Stimulated activated CD4-positive, alpha-beta T cell treated with anti-CD3 and anti-CD28 coated beads, Interleukin-12 subunit alpha, Interleukin-12 subunit beta, amount 100 ng/mL, for 48 hours (primary cell): Measurements from ENCODE around the gene SLC10A7.

Experiments
- DNase-seq, 3 donors: peaks; one replicate each; pipeline ENCODE4 v3.0.0-alpha.2; 2020; ENCODE audit warnings: low read depth in 2 of 3, low spot score in 1 of 3

The SLC10A7 gene

DNA sequence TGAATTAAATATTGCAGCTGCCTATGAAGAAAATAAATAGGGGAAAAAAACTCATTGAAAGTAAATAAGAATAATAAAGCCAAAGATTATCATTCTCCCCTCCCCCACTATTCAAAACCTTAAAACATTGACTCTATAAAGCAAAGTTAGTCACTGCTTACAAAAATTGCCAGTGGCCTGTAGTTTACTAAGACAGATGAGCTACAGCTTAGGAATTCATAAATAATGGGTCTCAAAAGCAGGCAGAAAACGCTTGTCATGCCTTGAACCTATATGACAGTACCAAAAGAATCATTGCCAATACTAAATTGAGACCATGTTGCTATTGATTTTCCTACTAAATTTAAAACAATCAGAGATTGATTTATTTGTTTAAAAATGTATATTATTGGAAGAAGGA lies 78.9 kb downstream of the SLC10A7 start:
- DNase-seq, result no peak

DNA sequence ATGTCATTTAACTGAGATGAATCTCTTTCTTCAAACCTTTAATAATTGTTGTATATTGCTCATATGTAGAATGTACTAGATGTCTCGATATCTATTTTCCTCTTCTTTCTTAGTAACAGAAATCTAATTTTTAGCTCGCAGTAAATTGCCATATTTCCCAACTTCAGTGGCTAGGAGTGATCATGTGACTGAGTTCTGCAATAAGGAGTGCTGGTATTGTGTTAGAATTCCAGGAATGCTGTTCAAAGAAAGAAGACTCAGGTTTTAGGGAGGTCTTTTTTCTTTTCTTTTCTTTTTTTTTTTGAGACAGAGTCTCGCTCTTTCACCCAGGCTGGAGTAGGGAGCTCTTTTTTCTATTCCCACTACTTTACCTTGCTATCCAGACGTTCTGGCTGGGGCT lies 81.7 kb downstream of the SLC10A7 start:
- DNase-seq, result no peak

DNA sequence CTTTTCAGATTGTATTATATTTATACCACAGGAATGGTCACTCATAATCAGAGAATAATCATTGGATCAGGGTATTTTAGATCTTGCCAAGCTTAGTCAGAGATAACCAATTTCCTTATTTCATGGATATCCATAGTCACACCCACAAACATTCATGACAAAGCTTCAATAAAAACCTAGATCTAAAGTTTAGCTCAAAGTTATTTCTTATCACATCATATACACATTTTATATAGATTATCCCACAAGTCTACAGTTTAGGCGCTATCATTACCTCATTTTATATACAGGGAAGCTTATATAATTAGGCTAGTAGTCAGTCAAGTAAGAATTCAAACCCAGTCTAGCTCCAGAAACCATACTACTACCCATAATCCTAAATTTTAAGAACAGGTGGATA lies 82.3 kb downstream of the SLC10A7 start:
- no peak for DNase-seq

DNA sequence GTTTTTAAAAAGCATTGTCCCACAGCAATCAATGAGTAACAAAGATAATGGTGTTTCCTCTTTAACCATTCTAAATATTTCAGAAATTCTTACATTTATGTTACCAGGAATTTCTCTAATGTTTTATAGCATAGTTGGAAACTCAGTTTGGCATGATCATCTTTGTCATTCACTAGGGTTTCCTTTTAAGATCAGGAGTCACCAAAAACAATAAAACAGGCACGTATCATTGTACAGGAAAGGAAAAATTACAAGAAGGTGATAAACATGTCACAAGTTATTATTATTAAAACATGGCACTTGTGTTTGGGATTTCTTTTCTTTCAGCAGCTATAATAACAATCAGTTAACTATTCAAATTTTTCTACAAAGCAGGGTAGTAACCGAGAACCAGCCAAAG lies 84.0 kb downstream of the SLC10A7 start:
- DNase-seq, result no peak

DNA sequence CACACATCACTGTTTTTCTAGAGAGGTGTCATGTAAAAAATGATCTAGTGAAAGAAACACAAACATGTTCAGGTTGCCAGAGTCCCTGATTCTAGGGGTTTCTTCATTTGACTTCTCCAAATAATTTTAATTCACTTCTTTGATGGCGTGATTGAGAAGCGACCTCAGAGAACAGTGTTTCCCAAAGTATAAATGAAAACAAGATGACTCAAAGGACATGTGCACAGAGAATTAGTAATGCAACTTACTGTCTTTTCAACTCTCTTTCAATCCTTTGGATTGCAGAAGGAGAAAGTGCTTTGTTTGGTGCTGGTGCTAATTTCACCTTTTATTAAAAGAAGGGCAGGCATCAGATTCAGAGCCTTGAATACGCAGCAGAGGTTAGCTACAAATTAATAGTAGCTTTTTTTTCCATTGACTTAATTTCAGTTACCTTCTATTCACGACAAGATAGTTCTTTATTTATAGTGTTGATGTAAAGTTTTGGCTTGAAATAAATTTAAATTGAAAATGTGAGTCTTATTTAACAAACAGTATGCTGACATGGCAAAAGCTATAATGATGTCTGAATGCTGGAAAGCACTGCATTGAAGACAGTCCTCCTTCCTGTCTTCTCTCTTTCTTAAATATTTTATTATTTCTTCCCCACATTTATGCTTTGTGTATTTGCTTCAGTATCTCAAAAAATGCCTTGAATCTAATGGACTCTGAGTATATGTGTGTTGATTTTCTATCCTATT lies 85.1 kb downstream of the SLC10A7 start:
- DNase-seq, result no peak

DNA sequence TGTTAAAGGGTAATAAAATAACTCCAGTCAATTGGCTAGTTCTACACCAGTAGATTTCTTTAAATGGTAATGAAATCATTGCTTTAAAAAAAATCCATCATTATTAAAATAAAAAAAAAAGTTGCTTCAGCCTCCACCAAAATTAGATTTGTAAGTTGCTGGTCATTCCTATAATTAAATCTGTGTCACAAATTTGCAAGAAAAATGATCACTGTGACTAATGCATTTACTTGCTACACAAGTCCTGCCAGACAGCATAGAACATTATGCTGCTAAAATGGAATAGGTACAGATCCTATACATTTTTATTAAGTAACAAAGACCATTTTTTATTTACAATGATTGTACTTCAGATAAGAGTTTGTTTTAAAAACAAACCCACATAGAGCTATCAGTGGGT lies 85.8 kb downstream of the SLC10A7 start:
- no peak for DNase-seq

DNA sequence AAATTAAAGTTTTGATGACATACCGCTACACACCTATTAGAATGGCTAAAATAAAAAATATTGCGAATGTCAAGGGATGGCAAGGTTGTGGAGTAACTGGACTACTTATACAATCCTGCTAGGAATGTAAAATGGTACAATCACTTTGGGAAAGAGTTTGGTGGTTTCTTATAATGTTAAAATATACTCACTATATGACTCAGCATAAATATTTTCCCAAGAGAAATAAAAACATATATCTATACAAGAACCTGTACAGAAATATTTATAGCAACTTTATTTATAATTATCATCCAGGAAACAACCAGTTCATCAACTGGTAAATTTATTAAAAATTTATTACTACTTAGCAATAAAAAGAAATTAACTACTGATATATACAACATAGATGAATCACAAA lies 89.7 kb downstream of the SLC10A7 start:
- DNase-seq, result no peak

DNA sequence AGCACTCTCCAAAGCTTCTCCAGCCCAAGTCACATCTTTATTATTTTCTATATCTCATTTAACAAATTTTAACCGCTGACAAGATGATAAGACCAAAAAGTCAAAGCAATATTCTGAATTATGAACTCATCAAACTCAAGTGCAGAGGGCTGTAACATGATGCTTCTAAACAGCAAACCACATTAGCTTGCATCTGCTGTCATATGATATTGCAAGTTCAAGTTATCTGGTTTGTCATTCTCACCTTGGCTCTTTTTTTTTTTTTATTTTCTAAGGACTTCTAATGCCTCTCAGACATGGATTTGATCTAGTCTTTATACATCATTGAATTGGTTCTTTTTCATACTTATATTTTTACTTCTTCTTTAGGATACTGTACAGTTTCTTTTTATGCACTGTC lies 93.4 kb downstream of the SLC10A7 start:
- DNase-seq, result no peak

DNA sequence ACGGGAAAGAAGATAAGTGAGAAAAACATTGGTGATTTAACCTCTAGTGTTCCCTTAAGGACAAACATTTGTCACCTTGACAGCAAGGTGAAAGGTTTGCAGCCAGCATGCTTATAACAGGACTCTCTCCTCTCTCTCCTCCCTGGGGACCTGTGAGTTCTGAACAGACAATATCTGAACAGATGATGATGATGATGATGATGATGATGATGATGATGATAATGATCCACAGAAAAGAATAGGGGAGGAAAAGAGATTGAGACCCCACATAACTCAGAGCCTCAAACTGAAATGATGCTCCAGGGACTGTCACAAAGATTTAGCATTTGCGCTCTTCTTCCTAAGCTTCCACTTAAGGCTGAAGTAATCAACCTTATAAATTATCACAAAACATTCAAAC lies 103.9 kb downstream of the SLC10A7 start:
- DNase-seq, result no peak

DNA sequence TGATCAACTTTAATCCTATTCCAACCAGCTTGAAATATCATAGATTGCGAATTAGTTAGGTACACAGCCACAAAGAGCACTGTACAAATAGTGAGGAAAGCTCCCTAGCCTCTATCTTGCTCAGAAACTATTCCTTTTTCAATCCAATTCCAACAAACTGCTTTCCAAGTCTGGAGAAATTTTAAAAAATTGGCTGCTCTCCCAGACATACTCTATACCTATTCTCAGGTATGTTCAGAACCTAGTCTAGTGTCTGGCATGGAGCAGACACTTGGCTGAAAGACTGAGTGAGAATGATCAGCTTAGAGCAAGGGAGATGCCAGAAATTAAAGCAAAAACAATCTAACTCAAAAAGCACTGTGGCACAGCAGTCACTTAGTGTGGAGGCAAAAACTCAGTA lies 105.9 kb downstream of the SLC10A7 start:
- DNase-seq, result no peak

DNA sequence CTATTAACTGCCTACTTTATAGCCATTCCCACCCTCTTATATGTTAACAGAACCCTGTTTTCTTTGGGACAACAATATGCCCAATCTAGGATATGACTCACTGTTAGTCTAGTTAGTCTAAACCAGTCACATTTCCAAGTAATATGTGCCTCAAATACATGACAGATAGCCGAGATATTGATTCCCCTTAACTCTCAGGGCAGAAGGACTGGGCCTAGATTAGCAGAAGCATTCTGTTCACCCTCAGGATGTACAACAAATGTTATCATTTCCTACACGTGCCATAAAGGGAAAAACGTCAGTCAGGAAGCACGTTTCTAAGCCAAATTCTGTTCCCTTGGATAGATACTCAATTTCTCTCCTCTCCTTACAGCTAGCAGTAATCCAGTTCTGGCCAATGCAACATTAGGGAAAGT lies 114.1 kb downstream of the SLC10A7 start:
- no peak for DNase-seq

DNA sequence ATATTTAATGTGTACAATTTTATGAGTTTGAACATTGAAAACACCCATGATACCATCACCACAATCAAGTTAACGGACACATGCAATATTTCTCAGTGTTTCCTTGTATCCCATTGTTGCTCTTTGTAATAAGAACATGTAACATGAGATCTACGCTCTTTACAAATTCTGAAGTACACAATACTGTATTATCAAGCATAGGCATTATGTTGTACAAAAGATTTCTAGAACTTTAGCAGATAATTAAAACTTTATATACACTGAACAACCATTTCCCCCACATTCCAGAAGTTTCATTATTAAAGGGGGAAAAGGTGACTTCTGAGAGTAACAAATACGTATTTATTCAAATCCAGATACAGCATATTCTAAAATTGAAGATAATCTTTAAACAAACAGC lies 114.5 kb downstream of the SLC10A7 start:
- DNase-seq, result no peak

DNA sequence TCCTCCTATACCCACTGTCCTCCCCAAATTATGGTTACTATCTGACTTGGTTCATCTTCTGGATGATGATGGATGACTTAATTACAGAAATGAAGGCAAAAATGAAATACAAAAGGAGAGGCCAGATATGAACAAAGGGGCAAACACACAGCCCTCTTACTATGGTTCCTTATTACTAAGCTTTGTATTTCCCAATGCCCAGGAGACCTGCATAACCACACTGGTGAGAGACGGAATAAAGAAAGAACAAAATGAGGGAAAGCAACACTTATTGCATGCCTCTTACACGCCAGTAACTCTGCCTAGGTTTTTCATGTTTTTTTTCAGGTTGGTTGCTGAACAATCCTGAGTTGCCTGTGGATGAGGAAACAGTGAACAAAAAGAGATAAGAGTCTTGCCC lies 120.5 kb downstream of the SLC10A7 start:
- DNase-seq, result no peak

DNA sequence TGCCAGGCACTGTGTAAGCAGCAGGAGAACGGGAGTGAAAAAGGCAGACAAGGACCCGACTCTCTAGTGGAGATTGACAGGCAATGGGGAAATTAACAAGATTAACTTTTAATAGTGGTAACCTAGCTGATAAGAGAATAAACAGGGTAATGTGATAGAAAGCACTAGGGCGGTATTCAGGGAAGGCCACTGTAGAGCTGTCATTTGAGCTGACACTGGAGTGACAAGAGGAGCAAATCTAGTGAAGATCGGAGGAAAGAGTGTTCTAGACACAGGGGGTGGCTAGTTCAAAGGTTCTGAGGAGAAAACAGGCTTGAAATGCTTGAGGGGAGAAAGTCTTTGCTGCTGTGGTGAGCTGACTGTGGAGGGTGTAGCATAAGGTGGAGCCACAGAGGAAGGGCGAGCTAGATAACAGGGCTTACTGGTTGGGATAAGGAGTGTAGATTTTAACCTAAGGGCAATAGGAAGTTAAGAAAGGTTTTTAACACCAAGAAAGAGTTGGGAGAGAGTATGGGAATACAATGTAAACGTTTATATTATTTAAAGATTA lies 122.8 kb downstream of the SLC10A7 start:
- DNase-seq, result no peak

DNA sequence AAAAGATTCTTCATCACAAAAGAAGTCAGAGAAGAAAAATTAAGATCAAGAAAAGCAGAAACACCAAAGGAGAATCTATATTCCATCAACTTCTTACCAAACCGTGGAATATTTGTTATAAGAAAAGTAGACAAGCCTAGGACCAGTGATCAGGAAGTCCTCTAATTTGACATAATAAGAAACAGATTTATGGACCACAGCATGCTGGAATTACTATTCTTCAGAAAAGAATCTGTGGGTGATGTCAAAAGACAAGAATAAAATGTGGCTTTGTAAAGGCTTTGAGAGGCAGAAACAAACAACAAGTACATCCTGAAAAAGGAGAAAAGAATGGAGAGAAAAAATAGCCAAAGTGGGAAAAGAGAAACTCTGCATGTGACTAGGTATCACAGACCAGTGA lies 123.3 kb downstream of the SLC10A7 start:
- no peak for DNase-seq

DNA sequence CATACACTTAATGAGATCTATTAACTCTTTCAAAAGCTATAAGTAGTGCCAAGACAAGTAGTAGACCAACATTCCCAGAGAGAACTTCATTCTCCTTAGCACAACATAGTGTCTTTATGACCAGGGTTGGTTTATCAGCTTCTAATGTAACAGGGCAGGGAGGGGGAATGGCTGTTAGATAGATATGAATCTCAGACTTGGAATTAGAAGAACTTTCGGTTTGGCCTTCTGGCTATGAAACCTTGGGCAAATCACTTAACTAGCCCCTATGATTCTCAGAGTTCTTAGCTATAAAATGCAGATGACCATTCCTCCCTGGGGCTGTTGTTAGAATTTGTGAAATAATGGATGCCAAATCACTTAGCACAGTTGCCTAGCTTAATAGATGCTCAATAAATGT lies 132.2 kb downstream of the SLC10A7 start:
- no peak for DNase-seq

DNA sequence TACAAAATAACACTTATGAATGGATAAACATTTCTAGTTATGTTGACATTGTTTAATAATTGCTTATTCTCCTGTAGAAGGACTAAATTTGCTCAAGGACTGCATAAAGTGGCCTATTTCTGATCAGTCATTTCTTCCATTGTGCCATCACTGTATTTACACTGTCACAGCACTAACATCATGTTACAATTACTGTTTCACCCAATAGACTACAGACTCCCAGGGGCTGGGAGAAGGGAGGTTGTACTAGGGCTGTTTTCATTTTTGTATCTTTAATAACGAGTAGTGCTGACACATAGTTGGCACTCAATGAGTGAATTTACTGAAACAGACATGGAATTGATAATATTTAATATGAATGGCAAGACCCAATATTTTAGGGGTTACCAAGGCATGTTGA lies 139.5 kb downstream of the SLC10A7 start:
- DNase-seq, result no peak

DNA sequence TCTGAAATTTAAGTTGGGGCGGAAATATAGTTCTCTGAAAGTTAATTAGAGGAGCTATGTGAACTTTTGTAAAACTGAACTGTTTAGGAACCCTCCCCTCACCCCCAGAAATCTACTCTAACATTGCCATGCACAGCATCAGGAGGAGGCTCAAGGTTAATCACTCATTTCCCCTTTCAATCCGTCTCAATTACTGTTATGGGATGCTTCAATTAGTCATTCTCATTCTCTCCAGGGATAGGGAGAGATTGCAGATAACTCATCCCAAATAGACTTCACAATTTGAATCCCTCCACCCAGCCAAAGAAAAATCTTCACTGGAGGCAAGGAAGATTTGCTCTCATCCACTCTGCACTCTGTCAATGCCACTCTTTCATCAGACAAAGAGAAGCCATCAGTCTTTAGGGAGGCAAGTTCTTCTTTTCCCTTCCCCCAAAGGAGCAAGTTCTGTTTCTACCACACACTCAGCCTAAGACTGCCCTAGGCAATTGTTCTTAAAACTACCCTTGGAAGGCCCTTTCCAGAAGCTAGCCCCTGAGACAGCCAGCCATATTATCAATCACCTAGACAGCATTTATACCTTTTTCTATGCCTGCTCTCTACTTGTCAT lies 140.4 kb downstream of the SLC10A7 start:
- DNase-seq, result no peak

DNA sequence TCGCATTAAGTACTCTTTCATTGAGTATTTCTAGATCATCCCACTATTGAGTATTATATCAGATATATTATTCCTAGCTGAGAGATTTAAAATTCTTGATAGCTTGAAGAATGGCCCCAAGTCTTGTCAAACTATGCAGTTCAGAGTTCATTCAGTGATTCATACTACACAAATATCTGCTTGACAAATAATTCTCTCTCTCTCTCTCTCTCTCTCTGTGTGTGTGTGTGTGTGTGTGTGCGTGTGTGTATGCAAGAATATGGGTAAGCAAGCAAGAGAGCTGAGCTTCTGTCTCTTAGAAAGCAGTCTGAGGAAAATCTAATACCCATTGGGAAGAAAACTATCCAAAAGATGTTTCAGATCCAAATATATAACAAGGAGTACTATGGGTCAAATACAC lies 142.0 kb downstream of the SLC10A7 start:
- no peak for DNase-seq

DNA sequence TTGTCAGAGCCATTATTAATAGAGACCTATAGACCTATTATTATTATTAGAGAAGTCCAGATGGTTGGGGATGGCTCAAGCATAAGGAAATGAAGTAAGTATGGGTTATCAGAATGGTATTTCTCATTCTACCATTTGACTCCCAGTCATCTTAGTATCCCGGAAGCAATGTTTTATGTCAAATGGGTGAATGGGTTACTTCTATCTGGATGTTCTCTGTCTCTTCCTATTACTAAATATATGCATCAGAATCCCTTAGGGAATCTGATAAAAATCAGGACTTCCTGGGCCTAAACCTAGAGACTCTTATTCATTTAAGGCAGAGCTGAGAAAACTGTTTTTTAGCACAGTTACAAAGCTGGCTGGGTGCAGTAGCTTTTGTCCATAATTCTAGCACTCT lies 149.9 kb downstream of the SLC10A7 start:
- DNase-seq, result no peak

DNA sequence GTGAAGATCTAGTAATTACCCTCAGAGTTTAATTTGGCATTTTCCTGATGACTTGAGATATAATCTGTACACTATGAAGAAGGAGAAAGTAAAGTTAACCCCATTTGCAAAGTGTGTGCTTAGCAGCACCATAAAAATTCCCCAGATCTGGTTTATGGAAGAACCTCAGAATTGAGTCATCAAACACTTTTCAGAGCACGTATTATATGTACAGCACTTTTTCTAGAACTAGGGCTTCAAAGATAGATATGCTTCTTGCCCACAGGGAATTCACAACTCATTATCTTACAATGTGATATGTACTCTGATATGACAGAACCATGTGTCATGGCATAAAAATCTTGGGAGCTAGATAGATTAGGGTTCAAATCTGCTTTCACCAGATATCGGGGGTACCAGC lies 150.9 kb downstream of the SLC10A7 start:
- no peak for DNase-seq

DNA sequence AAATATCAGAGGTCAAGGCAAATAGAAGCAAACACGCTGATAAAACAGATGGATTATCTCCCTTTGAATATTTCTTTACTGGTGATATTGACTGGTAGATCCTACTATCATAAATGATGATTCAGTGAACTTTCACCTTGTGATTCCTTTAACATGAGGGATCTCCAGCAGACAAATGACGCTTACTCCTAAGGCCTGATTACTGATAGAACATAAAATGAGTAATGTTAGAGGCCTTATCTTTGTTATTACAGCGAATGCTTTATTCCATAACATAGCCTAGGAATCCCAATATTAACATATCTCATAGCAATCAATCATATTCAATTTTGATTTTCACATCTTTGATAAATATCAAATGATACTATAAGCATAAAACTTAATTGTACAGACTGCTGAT lies 152.3 kb downstream of the SLC10A7 start:
- no peak for DNase-seq

DNA sequence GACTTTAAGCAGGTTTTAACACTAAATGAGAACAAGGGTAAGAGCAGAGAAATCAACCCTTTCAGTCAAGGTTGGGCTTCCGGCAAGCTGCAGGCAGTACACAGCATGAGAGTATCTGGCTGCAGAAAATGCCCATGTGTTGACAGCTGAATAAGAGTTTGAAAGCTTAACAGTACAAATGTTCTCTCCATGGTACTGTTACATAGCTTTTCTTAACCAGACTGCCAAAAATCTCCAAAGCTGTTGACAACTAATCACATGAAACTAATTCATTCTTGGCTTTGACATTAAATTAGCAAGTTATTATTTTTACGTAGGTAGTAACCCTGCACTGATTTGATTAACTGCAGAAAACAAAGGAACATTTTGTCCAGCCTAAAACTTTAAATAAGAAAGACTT lies 153.5 kb downstream of the SLC10A7 start:
- DNase-seq, result no peak
